SH-SY5Y (cell line): ENCODE measurements around the gene SHISA6.

Experiments
- GATA2 ChIP-seq: IDR thresholded peaks from 2 replicates; pipeline ENCODE4 v1.6.1; 2011; ENCODE audit warnings: mild to moderate bottlenecking, low read depth, low read length
- GATA3 ChIP-seq: IDR thresholded peaks from 2 replicates; pipeline ENCODE4 v1.6.1; 2011; ENCODE audit warnings: low read depth, mild to moderate bottlenecking, low read length, moderate library complexity

DNA sequence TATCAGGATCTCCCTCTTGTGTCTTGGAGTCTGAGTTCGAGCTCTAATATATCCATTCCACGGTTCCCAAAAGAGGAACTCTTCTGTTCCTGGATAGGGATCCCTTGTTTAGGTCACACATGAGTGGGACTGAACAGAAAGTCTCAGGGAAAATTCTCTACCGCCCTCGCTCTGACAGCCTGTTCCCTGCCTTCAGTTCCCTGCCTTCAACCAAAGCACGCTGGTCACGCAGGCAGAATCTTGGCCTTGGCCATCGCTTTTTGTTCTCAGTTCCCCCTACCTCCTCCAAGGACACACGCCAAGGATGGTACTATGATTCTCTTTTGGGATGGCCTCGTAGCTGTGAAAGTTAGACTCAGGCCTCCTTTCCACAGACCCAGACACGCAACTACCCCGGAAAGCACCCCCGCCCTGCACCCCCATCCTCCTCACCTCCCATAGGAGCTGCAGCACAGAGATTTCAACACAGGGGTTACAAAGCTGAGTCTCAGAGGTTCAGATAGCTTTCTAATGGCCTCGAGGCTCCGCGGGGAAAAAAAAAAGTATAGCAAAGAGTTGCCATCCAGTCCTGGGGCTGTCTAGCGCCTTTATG is 1.5 kb upstream of the SHISA6 start:
- TF ChIP-seq GATA2 (no peak), GATA3 (no peak)
